Measurements from ENCODE around the gene MUCL3. TPM values are rescaled to one million over a fixed set of nuclear protein-coding genes. Genes with fewer than 3 reads are reported as not detected.
A peak's percentile ranks its signal among the peaks of the same experiment; 100 is the strongest.

MUCL3 gene
- total RNA-seq: not detected in 2 replicates

- no peak for TF ChIP-seq CTCF (IDR thresholded peaks at IDR 0.05; ENCODE audit: insufficient read depth, low read depth, low read length)
- H3K4me3 ChIP-seq (ENCODE audit: low read depth, low read length): no peak within 1 kb of the TSS
- DNase-seq (ENCODE audit: low read depth): no peak
These were observed at the start of gene MUCL3 for GRCh38 chr6:30940361-30940986. Gene MUCL3, plus strand, starts transcription at chr6:30940973. Its CDS starts 27 bp downstream, at chr6:30941000.

- H3K4me3 ChIP-seq (ENCODE audit: low read depth, low read length): no peak overlapping the region
- TF ChIP-seq CTCF (IDR thresholded peaks at IDR 0.05; ENCODE audit: insufficient read depth, low read depth, low read length): no peak
- DNase-seq (ENCODE audit: low read depth): no peak
These were observed 49.4 kb upstream of the MUCL3 start for GRCh38 chr6:30891450-30891723.

GRCh38 chr6:30891816-30892538 is 48.8 kb upstream of the MUCL3 start:
- no peak overlapping the region for H3K4me3 ChIP-seq (ENCODE audit: low read depth, low read length)
- DNase-seq (ENCODE audit: low read depth): no peak
- no peak for TF ChIP-seq CTCF (IDR thresholded peaks at IDR 0.05; ENCODE audit: insufficient read depth, low read depth, low read length)

- DNase-seq (ENCODE audit: low read depth): no peak
- no peak overlapping the region for H3K4me3 ChIP-seq (ENCODE audit: low read depth, low read length)
- peak; percentile 8 for TF ChIP-seq CTCF (IDR thresholded peaks at IDR 0.05; ENCODE audit: insufficient read depth, low read depth, low read length)
These were observed 47.7 kb upstream of the MUCL3 start for GRCh38 chr6:30893001-30893591.

GRCh38 chr6:30893666-30894065 is 47.1 kb upstream of the MUCL3 start:
- H3K4me3 ChIP-seq (ENCODE audit: low read depth, low read length): no peak overlapping the region
- TF ChIP-seq CTCF (IDR thresholded peaks at IDR 0.05; ENCODE audit: insufficient read depth, low read depth, low read length): no peak
- DNase-seq (ENCODE audit: low read depth): no peak

GRCh38 chr6:30894381-30894780 is 46.4 kb upstream of the MUCL3 start:
- no peak for TF ChIP-seq CTCF (IDR thresholded peaks at IDR 0.05; ENCODE audit: insufficient read depth, low read depth, low read length)
- H3K4me3 ChIP-seq (ENCODE audit: low read depth, low read length): no peak overlapping the region
- DNase-seq (ENCODE audit: low read depth): no peak

Data from fibroblast of villous mesenchyme (primary cell).